GM12878 (cell line): ENCODE results near the gene TTC31. TPM values are rescaled to one million over a fixed set of nuclear protein-coding genes. Genes with fewer than 3 reads are reported as not detected.

ENCODE experiments used
- ATAC-seq: fragments of 200-7000 bp; cut with Tn5 transposase; 3 replicates; pipeline ENCODE4 v1.9.1; 2020; ENCODE audit warnings: mild to moderate bottlenecking, moderate library complexity
- BruUV-seq: library from RNA; stranded (reverse); fragments of 400-500 nt; replicated peaks from 2 replicates; lab custom pipeline; 2021; lab: Mats Ljungman, UMichigan
- CTCF ChIA-PET: fragments of 300-600 bp; sonication (Branson Sonifier 250); formaldehyde crosslinking; extraction: SDS; loops from one replicate; lab custom pipeline; 2021; ENCODE audit warnings: inconsistent platforms; lab: Yijun Ruan, JAX
- POLR2A ChIA-PET: fragments of 350-600 bp; formaldehyde crosslinking; extraction: SDS; loops from one replicate; lab custom pipeline; 2021; ENCODE audit warnings: inconsistent platforms; lab: Charles Lee
- RAD21 ChIA-PET: fragments of 300-600 bp; sonication (Branson Sonifier 250); formaldehyde crosslinking; loops from one replicate; lab custom pipeline; 2023; ENCODE audit warnings: antibody characterized with exemption; ENCODE audit not compliant: unreplicated experiment; lab: Charles Lee
- SMC1A ChIA-PET: fragments of 300-600 bp; sonication (Branson Sonifier 250); formaldehyde crosslinking; loops from one replicate; lab custom pipeline; 2023; ENCODE audit not compliant: unreplicated experiment, uncharacterized antibody; lab: Charles Lee
- DNase-seq: peaks from one replicate; pipeline ENCODE4 v3.0.0-alpha.2; 2011; ENCODE audit warnings: low read depth, low spot score
- FAIRE-seq: peaks from 3 replicates; lab custom pipeline; 2011; peaks lifted over from hg19 to GRCh38; lab: Jason Lieb, UNC
- H2AFZ ChIP-seq: 2 replicates; pipeline ENCODE4 v1.6.0; 2011; ENCODE audit warnings: low read depth, low read length, control low read depth; ENCODE audit not compliant: control insufficient read depth
- H3K27ac ChIP-seq: 2 replicates; pipeline ENCODE4 v1.5.1; 2011; ENCODE audit warnings: control low read depth; ENCODE audit not compliant: control insufficient read depth, insufficient read depth
- H3K27me3 ChIP-seq, 2 experiments: replicated peaks in 1 of 2; 2 replicates each; pipeline versions ENCODE4 v1.6.0 to v1.6.1; 2011; ENCODE audit warnings: low read length in 1 of 2; ENCODE audit not compliant: control insufficient read depth in 2 of 2, insufficient read depth in 2 of 2
- H3K36me3 ChIP-seq, 2 experiments: 2 replicates each; pipeline ENCODE4 v1.5.1; 2011; ENCODE audit warnings: low read length in 1 of 2; ENCODE audit not compliant: control insufficient read depth in 2 of 2, insufficient read depth in 2 of 2
- H3K4me1 ChIP-seq: 2 replicates; pipeline ENCODE4 v1.6.1; 2011; ENCODE audit warnings: mild to moderate bottlenecking, low read length, moderate library complexity, mixed read lengths; ENCODE audit not compliant: control insufficient read depth, insufficient read depth
- H3K4me2 ChIP-seq: 2 replicates; pipeline ENCODE4 v1.6.0; 2011; ENCODE audit warnings: control low read depth; ENCODE audit not compliant: control insufficient read depth, insufficient read depth
- H3K4me3 ChIP-seq: fragments of 200-600 bp; sonication (generic); 2 replicates; pipeline ENCODE4 v1.5.1; 2016
- H3K79me2 ChIP-seq: 2 replicates; pipeline ENCODE4 v1.6.0; 2011; ENCODE audit warnings: low read length; ENCODE audit not compliant: control insufficient read depth, insufficient read depth
- H3K9ac ChIP-seq: 2 replicates; pipeline ENCODE4 v1.8.0; 2011; ENCODE audit warnings: low read length, control low read depth, mixed read lengths; ENCODE audit not compliant: control insufficient read depth, insufficient read depth
- H3K9me3 ChIP-seq: replicated peaks from 3 replicates; pipeline ENCODE4 v1.5.1; 2011; ENCODE audit warnings: mild to moderate bottlenecking, low read length; ENCODE audit not compliant: control insufficient read depth, insufficient read depth
- H4K20me1 ChIP-seq: 2 replicates; pipeline ENCODE4 v1.6.0; 2011; ENCODE audit not compliant: control insufficient read depth, insufficient read depth
- DPF2 ChIP-seq: fragments of 450-650 bp; IDR thresholded peaks from 2 replicates; pipeline ENCODE4 v1.6.1; 2017; ENCODE audit warnings: mild to moderate bottlenecking
- HDGF ChIP-seq: fragments of 450-650 bp; IDR thresholded peaks from 2 replicates; pipeline ENCODE4 v1.6.1; 2016; ENCODE audit warnings: antibody characterized with exemption
- MEF2B ChIP-seq: fragments of 450-650 bp; IDR thresholded peaks from 2 replicates; pipeline ENCODE4 v1.6.1; 2018; ENCODE audit warnings: mild to moderate bottlenecking, moderate library complexity; ENCODE audit not compliant: partially characterized antibody, poor library complexity, severe bottlenecking
- MTA2 ChIP-seq: fragments of 450-650 bp; IDR thresholded peaks from 2 replicates; pipeline ENCODE4 v1.6.1; 2016; ENCODE audit warnings: low read depth, mild to moderate bottlenecking, moderate library complexity
- RAD21 ChIP-seq: IDR thresholded peaks from 2 replicates; pipeline ENCODE4 v1.6.1; 2011; ENCODE audit warnings: mild to moderate bottlenecking, low read depth, low read length, moderate library complexity; ENCODE audit not compliant: insufficient read depth
- SIN3A ChIP-seq: IDR thresholded peaks from 2 replicates; pipeline ENCODE4 v1.6.1; 2012; ENCODE audit warnings: low read depth, low read length, improper control_type of control experiment
- SP1 ChIP-seq: IDR thresholded peaks from one replicate; pipeline ENCODE4 v1.6.1; 2011; ENCODE audit warnings: low read depth, low read length
- WGBS: methylation state at CpG from one replicate; pipeline ENCODE4 v1.1.6; 2016; ENCODE audit warnings: low lambda C conversion rate; ENCODE audit not compliant: insufficient replicate concordance, insufficient coverage; ENCODE audit errors: missing lambda C conversion rate; 5-methylcytosine and 5-hydroxymethylcytosine counted together
- in situ Hi-C: fragments of 300-500 bp; cut with MboI; formaldehyde crosslinking; loops from 9 replicates; pipeline ENCODE4 v1.14.3; 2018; ENCODE audit warnings: mixed read lengths
- intact Hi-C: fragments of 100-400 bp; cut with micrococcal nuclease; formaldehyde crosslinking; loops from one replicate; pipeline ENCODE4 v1.14.2; 2022; ENCODE audit not compliant: unreplicated experiment
- polyA plus RNA-seq, 11 experiments: library from polyadenylated mRNA; depleted of rRNA in 4 of 11; unstranded in 6 of 11; stranded (reverse) in 5 of 11; fragments of >200 nt; fragmentation: Nextera tagmentation in 4 of 11; fragmentation: Illumina TruSeq in 1 of 11; extraction: Ambion mirVana in 4 of 11; extraction: Trizol in 1 of 11; gene quantifications; 1 replicate in 1 of 11; 2 replicates in 10 of 11; pipeline versions ENCODE4 v1.2.1 to v1.2.3, GENCODE V29; 2011 to 2016; ENCODE audit warnings: inconsistent platforms in 2 of 11, missing spikeins in 2 of 11, low read depth in 1 of 11
- total RNA-seq, 4 experiments: library from RNA; depleted of rRNA in 3 of 4; stranded (reverse); fragments of >200 nt in 3 of 4; fragmentation: Illumina TruSeq in 1 of 4; extraction: Trizol in 1 of 4; gene quantifications; 2 replicates each; pipeline versions ENCODE4 v1.2.1 to v1.2.3, GENCODE V29; 2013 to 2021
- TF ChIP-seq, protein P1 (sequence below), 3 experiments: IDR thresholded peaks in 2 of 3; conservative IDR thresholded peaks in 1 of 3; 2 replicates each; pipeline ENCODE4 v1.5.1; 2011; ENCODE audit warnings: low read depth in 3 of 3, low read length in 3 of 3, mild to moderate bottlenecking in 3 of 3, control low read depth in 2 of 3, moderate library complexity in 2 of 3, inconsistent platforms in 1 of 3, mixed read lengths in 1 of 3; ENCODE audit not compliant: control insufficient read depth in 2 of 3, insufficient read depth in 1 of 3; ENCODE audit errors: extremely low read depth in 1 of 3
- TF ChIP-seq, protein P2 (sequence below): fragments of 450-650 bp; IDR thresholded peaks from 2 replicates; pipeline ENCODE4 v1.6.1; 2017; ENCODE audit warnings: low read depth, mild to moderate bottlenecking, moderate library complexity
- TF ChIP-seq, protein P3 (sequence below): IDR thresholded peaks from 2 replicates; pipeline ENCODE4 v1.6.1; 2012; ENCODE audit warnings: improper control_type of control experiment, low read depth, low read length; ENCODE audit not compliant: insufficient replicate concordance

The TTC31 gene
- total and polyA plus RNA-seq, 10 of the 15 experiments (the other 5 are each of a cell fraction or from before 2014, with no cell fraction given): 6.5 to 34.9 (median 25.9) TPM

DNA sequence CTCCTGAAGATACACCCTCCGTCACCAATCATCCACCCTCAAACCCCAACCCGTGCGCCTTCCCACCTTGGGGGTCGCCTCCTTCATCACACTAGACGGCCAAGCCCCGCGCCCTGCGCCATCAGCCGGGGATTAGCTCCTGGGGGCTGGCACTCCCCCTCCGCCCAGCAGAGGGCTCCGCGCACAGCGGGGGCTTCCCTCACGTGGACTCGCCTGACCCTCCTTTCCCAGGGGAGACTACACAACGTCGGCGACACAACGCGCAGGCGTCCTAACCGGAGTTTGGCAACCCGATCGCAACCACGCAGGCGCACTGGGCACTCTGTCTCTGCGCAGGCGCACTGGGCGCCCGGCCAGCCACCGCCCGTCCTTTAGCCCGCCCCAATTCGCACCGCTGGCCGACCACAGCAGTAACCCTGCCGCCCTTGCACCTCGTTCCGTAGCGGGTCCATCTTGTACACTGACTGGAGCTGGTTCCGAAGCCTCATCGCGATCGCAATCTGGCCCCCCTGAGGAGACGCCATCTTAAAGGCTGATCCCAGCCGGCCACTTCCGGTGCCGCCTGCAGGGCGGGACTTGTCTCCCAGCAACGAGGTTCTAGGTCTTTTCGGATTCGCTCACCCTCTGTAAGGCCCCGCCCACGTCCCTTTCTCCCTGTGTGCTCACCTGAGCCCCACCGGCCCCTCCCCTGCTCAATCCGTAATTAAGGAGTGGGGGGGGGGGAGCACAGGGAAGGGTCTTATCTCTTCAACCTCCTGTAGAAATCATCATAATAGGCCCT is 24.5 kb downstream of the TTC31 start, which contains the start of gene PCGF1 (continued):
- TF ChIP-seq, protein P1, sequence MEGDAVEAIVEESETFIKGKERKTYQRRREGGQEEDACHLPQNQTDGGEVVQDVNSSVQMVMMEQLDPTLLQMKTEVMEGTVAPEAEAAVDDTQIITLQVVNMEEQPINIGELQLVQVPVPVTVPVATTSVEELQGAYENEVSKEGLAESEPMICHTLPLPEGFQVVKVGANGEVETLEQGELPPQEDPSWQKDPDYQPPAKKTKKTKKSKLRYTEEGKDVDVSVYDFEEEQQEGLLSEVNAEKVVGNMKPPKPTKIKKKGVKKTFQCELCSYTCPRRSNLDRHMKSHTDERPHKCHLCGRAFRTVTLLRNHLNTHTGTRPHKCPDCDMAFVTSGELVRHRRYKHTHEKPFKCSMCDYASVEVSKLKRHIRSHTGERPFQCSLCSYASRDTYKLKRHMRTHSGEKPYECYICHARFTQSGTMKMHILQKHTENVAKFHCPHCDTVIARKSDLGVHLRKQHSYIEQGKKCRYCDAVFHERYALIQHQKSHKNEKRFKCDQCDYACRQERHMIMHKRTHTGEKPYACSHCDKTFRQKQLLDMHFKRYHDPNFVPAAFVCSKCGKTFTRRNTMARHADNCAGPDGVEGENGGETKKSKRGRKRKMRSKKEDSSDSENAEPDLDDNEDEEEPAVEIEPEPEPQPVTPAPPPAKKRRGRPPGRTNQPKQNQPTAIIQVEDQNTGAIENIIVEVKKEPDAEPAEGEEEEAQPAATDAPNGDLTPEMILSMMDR (IDR thresholded peaks at IDR 0.05 in 2 of 3, conservative IDR thresholded peaks at IDR 0.05 in 1 of 3; ENCODE audit: control insufficient read depth in 2 of 3, extremely low read depth in 1 of 3, insufficient read depth in 1 of 3, low read depth in 3 of 3, low read length in 3 of 3): peak; percentile 64 to 75 (median 71)
- TF ChIP-seq SIN3A (no peak), MTA2 (no peak)
- TF ChIP-seq, protein P2, sequence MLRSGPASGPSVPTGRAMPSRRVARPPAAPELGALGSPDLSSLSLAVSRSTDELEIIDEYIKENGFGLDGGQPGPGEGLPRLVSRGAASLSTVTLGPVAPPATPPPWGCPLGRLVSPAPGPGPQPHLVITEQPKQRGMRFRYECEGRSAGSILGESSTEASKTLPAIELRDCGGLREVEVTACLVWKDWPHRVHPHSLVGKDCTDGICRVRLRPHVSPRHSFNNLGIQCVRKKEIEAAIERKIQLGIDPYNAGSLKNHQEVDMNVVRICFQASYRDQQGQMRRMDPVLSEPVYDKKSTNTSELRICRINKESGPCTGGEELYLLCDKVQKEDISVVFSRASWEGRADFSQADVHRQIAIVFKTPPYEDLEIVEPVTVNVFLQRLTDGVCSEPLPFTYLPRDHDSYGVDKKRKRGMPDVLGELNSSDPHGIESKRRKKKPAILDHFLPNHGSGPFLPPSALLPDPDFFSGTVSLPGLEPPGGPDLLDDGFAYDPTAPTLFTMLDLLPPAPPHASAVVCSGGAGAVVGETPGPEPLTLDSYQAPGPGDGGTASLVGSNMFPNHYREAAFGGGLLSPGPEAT: 0 out of 2 replicates have a peak, but pooled peaks have one; percentile 48
- TF ChIP-seq, all 136 proteins: peak for 62

DNA sequence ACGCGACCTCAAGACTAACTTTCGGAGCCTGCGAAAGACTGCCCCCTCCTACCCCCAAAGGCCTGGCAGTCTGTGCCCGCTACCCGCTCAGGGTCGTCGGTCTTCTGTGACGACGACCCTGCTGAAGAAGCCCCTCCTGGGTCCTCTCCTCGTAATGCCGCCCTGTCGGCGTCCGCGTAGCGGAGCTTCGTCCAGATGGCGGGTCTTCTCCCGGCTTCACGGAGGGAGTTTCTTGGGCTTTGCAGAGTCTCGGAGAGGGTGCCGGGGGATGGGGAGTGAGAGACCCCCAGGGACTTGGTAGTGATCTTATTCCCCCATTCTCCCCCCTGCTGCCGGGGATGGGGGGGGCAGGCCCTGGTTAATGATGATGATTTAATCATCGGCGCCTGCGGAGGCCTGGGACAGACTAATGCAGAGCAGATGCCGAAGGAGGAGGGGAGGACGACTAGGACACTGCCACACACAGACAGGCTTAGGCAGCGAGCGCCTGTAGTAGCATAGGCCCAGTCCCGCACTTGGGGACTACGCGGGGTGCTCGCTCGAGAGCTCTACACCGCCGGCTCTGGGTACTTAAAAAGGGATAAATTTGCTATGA is 25.1 kb downstream of the TTC31 start:
- SMC1A ChIA-PET: interaction anchor here (0.7 to 5.2 kb wide), 4 partner anchors 22 to 78 kb away, joined by 3 to 71 read pairs (median 28); partner anchors contain the start of genes AUP1, DQX1 and HTRA2
- ATAC-seq: peak; percentile 53
- intact Hi-C loops (loop anchor here (1.0 kb wide), 2 partner anchors 21 to 79 kb away; partner anchors contain the start of genes AUP1 and HTRA2), in situ Hi-C loops (no loop called here)
- RAD21 ChIA-PET: interaction anchor here (0.9 to 5.5 kb wide), 4 partner anchors 23 to 79 kb away, joined by 3 to 61 read pairs (median 26); partner anchors contain the start of genes AUP1 and HTRA2
- CTCF ChIA-PET: interaction anchor here (0.6 to 13.9 kb wide), 9 partner anchors 12 to 91 kb away, joined by 3 to 231 read pairs (median 6); partner anchors contain the start of genes AUP1, CCDC142, DQX1 and HTRA2
- no peak for FAIRE-seq
- DNase-seq: no peak
- peaks cover 0 to 7% of the 10 kb centered on the region in 2 experiments; a peak in 1 of 4 replicates for H3K36me3 ChIP-seq
- peak overlapping the region; percentile 93 for H3K9ac ChIP-seq
- H3K4me3 ChIP-seq: peak overlapping the region; percentile 98
- H3K79me2 ChIP-seq: peaks cover 12% of the 10 kb centered on the region
- no peaks in the 10 kb centered on the region for H3K9me3 ChIP-seq
- H4K20me1 ChIP-seq: no peaks in the 10 kb centered on the region
- peak overlapping the region; percentile 97 for H3K27ac ChIP-seq
- POLR2A ChIA-PET: interaction anchor here (0.9 to 5.8 kb wide), 7 partner anchors 14 to 81 kb away, joined by 3 to 33 read pairs (median 3); partner anchors contain the start of genes AUP1, DQX1, HTRA2 and TTC31
- peak overlapping the region; percentile 100 for H2AFZ ChIP-seq
- BruUV-seq: TSS peak; percentile 78
- peak overlapping the region; percentile 95 for H3K4me2 ChIP-seq
- peaks cover 22% of the 10 kb centered on the region for H3K4me1 ChIP-seq
- 16% methylated on average over 38 of the region's 38 CpGs for WGBS
- peaks cover 2 to 3% of the 10 kb centered on the region in 2 experiments; a peak in 3 of 4 replicates for H3K27me3 ChIP-seq
- no peak for TF ChIP-seq SP1
- TF ChIP-seq RAD21: no peak
- no peak for TF ChIP-seq HDGF
- TF ChIP-seq MEF2B: no peak
- 0 out of 2 replicates have a peak, but pooled peaks have one; percentile 10 for TF ChIP-seq DPF2
- TF ChIP-seq, protein P3, sequence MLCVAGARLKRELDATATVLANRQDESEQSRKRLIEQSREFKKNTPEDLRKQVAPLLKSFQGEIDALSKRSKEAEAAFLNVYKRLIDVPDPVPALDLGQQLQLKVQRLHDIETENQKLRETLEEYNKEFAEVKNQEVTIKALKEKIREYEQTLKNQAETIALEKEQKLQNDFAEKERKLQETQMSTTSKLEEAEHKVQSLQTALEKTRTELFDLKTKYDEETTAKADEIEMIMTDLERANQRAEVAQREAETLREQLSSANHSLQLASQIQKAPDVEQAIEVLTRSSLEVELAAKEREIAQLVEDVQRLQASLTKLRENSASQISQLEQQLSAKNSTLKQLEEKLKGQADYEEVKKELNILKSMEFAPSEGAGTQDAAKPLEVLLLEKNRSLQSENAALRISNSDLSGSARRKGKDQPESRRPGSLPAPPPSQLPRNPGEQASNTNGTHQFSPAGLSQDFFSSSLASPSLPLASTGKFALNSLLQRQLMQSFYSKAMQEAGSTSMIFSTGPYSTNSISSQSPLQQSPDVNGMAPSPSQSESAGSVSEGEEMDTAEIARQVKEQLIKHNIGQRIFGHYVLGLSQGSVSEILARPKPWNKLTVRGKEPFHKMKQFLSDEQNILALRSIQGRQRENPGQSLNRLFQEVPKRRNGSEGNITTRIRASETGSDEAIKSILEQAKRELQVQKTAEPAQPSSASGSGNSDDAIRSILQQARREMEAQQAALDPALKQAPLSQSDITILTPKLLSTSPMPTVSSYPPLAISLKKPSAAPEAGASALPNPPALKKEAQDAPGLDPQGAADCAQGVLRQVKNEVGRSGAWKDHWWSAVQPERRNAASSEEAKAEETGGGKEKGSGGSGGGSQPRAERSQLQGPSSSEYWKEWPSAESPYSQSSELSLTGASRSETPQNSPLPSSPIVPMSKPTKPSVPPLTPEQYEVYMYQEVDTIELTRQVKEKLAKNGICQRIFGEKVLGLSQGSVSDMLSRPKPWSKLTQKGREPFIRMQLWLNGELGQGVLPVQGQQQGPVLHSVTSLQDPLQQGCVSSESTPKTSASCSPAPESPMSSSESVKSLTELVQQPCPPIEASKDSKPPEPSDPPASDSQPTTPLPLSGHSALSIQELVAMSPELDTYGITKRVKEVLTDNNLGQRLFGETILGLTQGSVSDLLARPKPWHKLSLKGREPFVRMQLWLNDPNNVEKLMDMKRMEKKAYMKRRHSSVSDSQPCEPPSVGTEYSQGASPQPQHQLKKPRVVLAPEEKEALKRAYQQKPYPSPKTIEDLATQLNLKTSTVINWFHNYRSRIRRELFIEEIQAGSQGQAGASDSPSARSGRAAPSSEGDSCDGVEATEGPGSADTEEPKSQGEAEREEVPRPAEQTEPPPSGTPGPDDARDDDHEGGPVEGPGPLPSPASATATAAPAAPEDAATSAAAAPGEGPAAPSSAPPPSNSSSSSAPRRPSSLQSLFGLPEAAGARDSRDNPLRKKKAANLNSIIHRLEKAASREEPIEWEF: no peak
